Stimulated activated CD4-positive, alpha-beta T cell treated with anti-CD3 and anti-CD28 coated beads, Interleukin-12 subunit alpha, Interleukin-12 subunit beta, amount 100 ng/mL, for 24 hours (primary cell): Measurements from ENCODE around the gene CXXC5.

Experiments used
- DNase-seq, 2 experiments: peaks; one replicate each; pipeline ENCODE4 v3.0.0-alpha.2; 2020; ENCODE audit warnings: low read depth in 2 of 2

The CXXC5 gene

GRCh38 chr5:139651043-139651834 is 3.1 kb downstream of the CXXC5 start:
- no peak for DNase-seq

- DNase-seq, result no peak
Observed at GRCh38 chr5:139651853-139652787, 4.0 kb downstream of the CXXC5 start.

- DNase-seq, result no peak
Observed at GRCh38 chr5:139652788-139653241, 4.7 kb downstream of the CXXC5 start.

- no peak for DNase-seq
Observed at GRCh38 chr5:139653616-139654015, 5.5 kb downstream of the CXXC5 start.

GRCh38 chr5:139654464-139654863 is 6.3 kb downstream of the CXXC5 start:
- DNase-seq, result no peak

- no peak for DNase-seq
Observed at GRCh38 chr5:139654871-139655491, 6.8 kb downstream of the CXXC5 start.

GRCh38 chr5:139655727-139656271 is 7.7 kb downstream of the CXXC5 start:
- no peak for DNase-seq

- DNase-seq, result no peak
Observed at GRCh38 chr5:139657363-139658321, 9.5 kb downstream of the CXXC5 start.

- no peak for DNase-seq
Observed at GRCh38 chr5:139658501-139658927, 10.4 kb downstream of the CXXC5 start.

- DNase-seq, result no peak
Observed at GRCh38 chr5:139658928-139659667, 10.9 kb downstream of the CXXC5 start.

GRCh38 chr5:139659695-139660101 is 11.5 kb downstream of the CXXC5 start:
- no peak for DNase-seq

- DNase-seq, result no peak
Observed at GRCh38 chr5:139660105-139660922, 12.2 kb downstream of the CXXC5 start.

- DNase-seq, result no peak
Observed at GRCh38 chr5:139660923-139661814, 13.0 kb downstream of the CXXC5 start.

- no peak for DNase-seq
Observed at GRCh38 chr5:139662617-139663016, 14.5 kb downstream of the CXXC5 start.

- DNase-seq, result no peak
Observed at GRCh38 chr5:139663207-139664085, 15.3 kb downstream of the CXXC5 start.

GRCh38 chr5:139664086-139664693 is 16.0 kb downstream of the CXXC5 start:
- no peak for DNase-seq
